Measurements from ENCODE around the gene ZFAND3. TPM values are rescaled to one million over a fixed set of nuclear protein-coding genes. Genes with fewer than 3 reads are reported as not detected.

Gene ZFAND3
- total RNA-seq, 3 donors from 2014 or later = 34.1 to 53.0 (median 36.0) TPM

- TF ChIP-seq POLR2A (IDR thresholded peaks at IDR 0.05) (no peak), POLR2AphosphoS5 (IDR thresholded peaks at IDR 0.05) (no peak), CTCF (IDR thresholded peaks at IDR 0.05) (no peak)
- Histone ChIP-seq H3K4me3 (no peak overlapping the region), H3K4me1 (no peaks in the 10 kb centered on the region), H3K36me3 (no peaks in the 10 kb centered on the region), H3K27ac (no peak overlapping the region), H3K27me3 (no peaks in the 10 kb centered on the region), H3K9me3 (no peaks in the 10 kb centered on the region)
- DNase-seq (ENCODE audit: low spot score in 2 of 2) = no peak
- intact Hi-C loops (cut with DNase I; ENCODE audit: low total_unique reads) = no loop called here
These were observed 30.7 kb downstream of the ZFAND3 start for GRCh38 chr6:37850260-37850659.

DNA sequence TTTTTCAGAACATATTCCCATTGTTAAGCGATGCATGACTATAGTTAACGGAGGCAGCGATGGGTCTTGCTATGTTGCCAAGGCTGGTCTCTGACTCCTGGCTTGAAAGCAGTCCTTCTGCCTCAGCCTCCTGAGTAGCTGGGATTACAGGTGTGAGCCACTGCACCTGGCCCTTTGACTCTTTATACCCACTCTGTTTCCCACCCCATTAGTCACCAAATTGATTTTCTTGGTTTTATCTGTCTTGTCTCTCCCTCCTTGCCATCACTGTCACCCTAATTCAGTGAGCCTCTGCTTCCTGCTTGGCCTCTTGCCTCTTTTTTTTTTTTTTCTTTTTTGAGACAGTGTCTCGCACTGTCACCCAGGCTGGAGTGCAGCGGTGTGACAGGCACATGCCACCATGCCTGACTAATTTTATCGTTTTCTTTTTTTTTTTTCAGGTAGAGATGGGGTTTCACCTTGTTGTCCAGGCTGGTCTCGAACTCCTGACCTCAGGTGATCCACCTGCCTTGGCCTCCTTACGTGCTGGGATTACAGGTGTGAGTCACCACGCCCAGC, 31.3 kb downstream of the ZFAND3 start:
- no peak for DNase-seq (ENCODE audit: low spot score in 2 of 2)
- Histone ChIP-seq H3K4me3 (no peak overlapping the region), H3K36me3 (no peaks in the 10 kb centered on the region), H3K4me1 (no peaks in the 10 kb centered on the region), H3K27ac (no peak overlapping the region), H3K27me3 (no peaks in the 10 kb centered on the region), H3K9me3 (no peaks in the 10 kb centered on the region)
- TF ChIP-seq POLR2A (IDR thresholded peaks at IDR 0.05) (no peak), CTCF (IDR thresholded peaks at IDR 0.05) (no peak), POLR2AphosphoS5 (IDR thresholded peaks at IDR 0.05) (no peak)
- intact Hi-C loops (cut with DNase I; ENCODE audit: low total_unique reads) = no loop called here

GRCh38 chr6:37851997-37852524, 32.5 kb downstream of the ZFAND3 start:
- DNase-seq (ENCODE audit: low spot score in 2 of 2) = no peak
- Histone ChIP-seq H3K4me3 (no peak overlapping the region), H3K9me3 (no peaks in the 10 kb centered on the region), H3K4me1 (no peaks in the 10 kb centered on the region), H3K36me3 (no peaks in the 10 kb centered on the region), H3K27me3 (no peaks in the 10 kb centered on the region), H3K27ac (no peak overlapping the region)
- TF ChIP-seq POLR2A (IDR thresholded peaks at IDR 0.05) = no peak
- TF ChIP-seq POLR2AphosphoS5 (IDR thresholded peaks at IDR 0.05) = no peak
- no peak for TF ChIP-seq CTCF (IDR thresholded peaks at IDR 0.05)
- intact Hi-C loops (cut with DNase I; ENCODE audit: low total_unique reads) = no loop called here

DNA sequence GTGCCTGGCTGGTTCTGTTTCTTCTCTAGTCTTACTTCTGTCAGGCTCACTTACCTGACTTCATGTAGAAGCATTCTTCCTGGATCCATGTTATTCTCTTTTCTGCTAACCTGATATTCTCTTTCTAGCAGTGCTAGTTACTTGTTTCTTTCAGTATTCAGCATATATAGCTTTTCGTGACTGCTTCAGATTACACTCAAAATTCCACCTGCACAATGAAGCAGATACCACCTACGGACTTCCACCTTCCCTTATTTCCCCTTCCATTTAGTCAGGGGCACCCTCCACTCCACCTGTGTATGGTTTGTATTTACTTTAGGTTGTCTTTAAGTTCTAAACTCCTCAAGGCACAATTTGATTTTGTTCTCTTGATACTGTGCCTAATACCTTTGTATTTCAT, 36.8 kb downstream of the ZFAND3 start:
- Histone ChIP-seq H3K27ac (no peak overlapping the region), H3K27me3 (no peaks in the 10 kb centered on the region), H3K36me3 (no peaks in the 10 kb centered on the region), H3K4me1 (no peaks in the 10 kb centered on the region), H3K4me3 (no peak overlapping the region), H3K9me3 (no peaks in the 10 kb centered on the region)
- intact Hi-C loops (cut with DNase I; ENCODE audit: low total_unique reads) = no loop called here
- DNase-seq (ENCODE audit: low spot score in 2 of 2) = no peak
- no peak for TF ChIP-seq POLR2AphosphoS5 (IDR thresholded peaks at IDR 0.05)
- TF ChIP-seq POLR2A (IDR thresholded peaks at IDR 0.05) = no peak
- no peak for TF ChIP-seq CTCF (IDR thresholded peaks at IDR 0.05)

GRCh38 chr6:37858363-37858762, 38.8 kb downstream of the ZFAND3 start:
- TF ChIP-seq POLR2AphosphoS5 (IDR thresholded peaks at IDR 0.05) = no peak
- no peak for TF ChIP-seq POLR2A (IDR thresholded peaks at IDR 0.05)
- TF ChIP-seq CTCF (IDR thresholded peaks at IDR 0.05) = no peak
- no peaks in the 10 kb centered on the region for H3K27me3 ChIP-seq
- no peak overlapping the region for H3K27ac ChIP-seq
- no peak for DNase-seq (ENCODE audit: low spot score in 2 of 2)
- no peak overlapping the region for H3K4me3 ChIP-seq
- intact Hi-C loops (cut with DNase I; ENCODE audit: low total_unique reads) = no loop called here
- no peaks in the 10 kb centered on the region for H3K9me3 ChIP-seq
- no peaks in the 10 kb centered on the region for H3K4me1 ChIP-seq
- H3K36me3 ChIP-seq = no peaks in the 10 kb centered on the region
